ENCODE data around the gene RTCA. TPM values are rescaled to one million over a fixed set of nuclear protein-coding genes. Genes with fewer than 3 reads are reported as not detected.

RTCA gene
- total RNA-seq, 2 experiments from 2014 or later = 62.1 to 67.1 TPM

GRCh38 chr1:100321100-100321493 is 55.1 kb downstream of the RTCA start:
- CTCF ChIA-PET = interaction anchor here (0.8 kb wide), 1 partner anchor 30 kb away, joined by 3 read pairs; no protein-coding TSS in a partner anchor
- ATAC-seq (ENCODE audit: poor library complexity) (no peak), DNase-seq (no peak)
- Mint-ChIP-seq H3K36me3 (ENCODE audit: low read depth) (peaks cover 6% of the 10 kb centered on the region), H3K27ac (no peak overlapping the region), H3K4me3 (no peak overlapping the region), H3K4me1 (ENCODE audit: low read depth) (no peaks in the 10 kb centered on the region), H3K9me3 (peaks cover 19% of the 10 kb centered on the region), H3K27me3 (no peaks in the 10 kb centered on the region)
- no peaks in the 10 kb centered on the region for H3K27me3 ChIP-seq (ENCODE audit: control insufficient read depth in 1 of 2, insufficient read depth in 2 of 2, low read length in 2 of 2)
- H3K9me3 ChIP-seq (ENCODE audit: control insufficient read depth in 1 of 2, insufficient read depth in 1 of 2, low read length in 2 of 2) = peaks cover 12% of the 10 kb centered on the region in 2 experiments
- no peaks in the 10 kb centered on the region for H3K4me1 ChIP-seq (ENCODE audit: insufficient read depth, low read length)
- no peak for TF ChIP-seq CTCF (IDR thresholded peaks at IDR 0.05)
- POLR2A ChIA-PET = no interaction called here
- no peaks in the 10 kb centered on the region for H3K36me3 ChIP-seq (ENCODE audit: insufficient read depth, low read length)
- H3K4me3 ChIP-seq (ENCODE audit: low read length) = no peak overlapping the region
- H3K27ac ChIP-seq (ENCODE audit: low read depth in 1 of 2, low read length in 2 of 2) = no peak overlapping the region
- intact Hi-C loops (cut with DNase I, micrococcal nuclease) = no loop called here

GRCh38 chr1:100321506-100321905 is 55.5 kb downstream of the RTCA start:
- peaks cover 6% of the 10 kb centered on the region for H3K36me3 Mint-ChIP-seq (ENCODE audit: low read depth)
- ChIA-PET POLR2A (no interaction called here), CTCF (interaction anchor here (0.7 to 0.8 kb wide), 2 partner anchors 30 to 138 kb away, joined by 3 read pairs; no protein-coding TSS in a partner anchor)
- H3K4me1 ChIP-seq (ENCODE audit: insufficient read depth, low read length) = no peaks in the 10 kb centered on the region
- no peak overlapping the region for H3K27ac ChIP-seq (ENCODE audit: low read depth in 1 of 2, low read length in 2 of 2)
- peaks cover 9 to 11% of the 10 kb centered on the region in 2 experiments for H3K9me3 ChIP-seq (ENCODE audit: control insufficient read depth in 1 of 2, insufficient read depth in 1 of 2, low read length in 2 of 2)
- intact Hi-C loops (cut with DNase I, micrococcal nuclease) = no loop called here
- H3K36me3 ChIP-seq (ENCODE audit: insufficient read depth, low read length) = no peaks in the 10 kb centered on the region
- H3K27me3 Mint-ChIP-seq = no peaks in the 10 kb centered on the region
- ATAC-seq (ENCODE audit: poor library complexity) = no peak
- H3K27ac Mint-ChIP-seq = no peak overlapping the region
- DNase-seq = no peak
- no peaks in the 10 kb centered on the region for H3K27me3 ChIP-seq (ENCODE audit: control insufficient read depth in 1 of 2, insufficient read depth in 2 of 2, low read length in 2 of 2)
- no peak for TF ChIP-seq CTCF (IDR thresholded peaks at IDR 0.05)
- H3K4me3 ChIP-seq (ENCODE audit: low read length) = no peak overlapping the region
- no peak overlapping the region for H3K4me3 Mint-ChIP-seq
- no peaks in the 10 kb centered on the region for H3K4me1 Mint-ChIP-seq (ENCODE audit: low read depth)
- H3K9me3 Mint-ChIP-seq = peaks cover 19% of the 10 kb centered on the region

GRCh38 chr1:100322436-100323211 is 56.6 kb downstream of the RTCA start:
- Histone ChIP-seq H3K27me3 (ENCODE audit: control insufficient read depth in 1 of 2, insufficient read depth in 2 of 2, low read length in 2 of 2) (no peaks in the 10 kb centered on the region), H3K9me3 (ENCODE audit: control insufficient read depth in 1 of 2, insufficient read depth in 1 of 2, low read length in 2 of 2) (peaks cover 9 to 11% of the 10 kb centered on the region in 2 experiments), H3K4me3 (ENCODE audit: low read length) (no peak overlapping the region), H3K27ac (ENCODE audit: low read depth in 1 of 2, low read length in 2 of 2) (no peak overlapping the region), H3K36me3 (ENCODE audit: insufficient read depth, low read length) (no peaks in the 10 kb centered on the region), H3K4me1 (ENCODE audit: insufficient read depth, low read length) (no peaks in the 10 kb centered on the region)
- TF ChIP-seq CTCF (IDR thresholded peaks at IDR 0.05) = no peak
- ChIA-PET CTCF (no interaction called here), POLR2A (no interaction called here)
- H3K4me1 Mint-ChIP-seq (ENCODE audit: low read depth) = no peaks in the 10 kb centered on the region
- intact Hi-C loops (cut with DNase I, micrococcal nuclease) = no loop called here
- no peak overlapping the region for H3K4me3 Mint-ChIP-seq
- H3K27ac Mint-ChIP-seq = no peak overlapping the region
- peaks cover 6% of the 10 kb centered on the region for H3K36me3 Mint-ChIP-seq (ENCODE audit: low read depth)
- DNase-seq = no peak
- H3K27me3 Mint-ChIP-seq = no peaks in the 10 kb centered on the region
- ATAC-seq (ENCODE audit: poor library complexity) = no peak
- peaks cover 8% of the 10 kb centered on the region for H3K9me3 Mint-ChIP-seq

Data from CD4-positive, alpha-beta T cell (primary cell).